GM23338 (cell line): Measurements from ENCODE around the gene SLC9A3. TPM values are rescaled to one million over a fixed set of nuclear protein-coding genes. Genes with fewer than 3 reads are reported as not detected.

Experiments
- ATAC-seq: fragments of 200-7000 bp; cut with Tn5 transposase; 3 replicates; pipeline ENCODE4 v1.9.1; 2020
- DNase-seq: peaks from one replicate; pipeline ENCODE4 v3.0.0-alpha.2; 2015; ENCODE audit warnings: low spot score
- H2AFZ ChIP-seq: fragments of 200-600 bp; sonication (generic); 2 replicates; pipeline ENCODE4 v1.8.0; 2016; ENCODE audit warnings: antibody characterized with exemption, mild to moderate bottlenecking, moderate library complexity
- H3F3A ChIP-seq: fragments of 200-600 bp; sonication (generic); replicated peaks from 2 replicates; pipeline ENCODE4 v1.8.0; 2017; ENCODE audit warnings: antibody characterized with exemption, mixed run types, low read depth
- H3K27ac ChIP-seq: fragments of 200-600 bp; sonication (generic); 2 replicates; pipeline ENCODE4 v1.6.1; 2016; ENCODE audit warnings: low read depth
- H3K27me3 ChIP-seq: fragments of 200-600 bp; sonication (generic); 2 replicates; pipeline ENCODE4 v1.8.0; 2016; ENCODE audit warnings: mild to moderate bottlenecking, mixed run types, moderate library complexity; ENCODE audit not compliant: insufficient read depth
- H3K36me3 ChIP-seq: fragments of 200-600 bp; sonication (generic); 2 replicates; pipeline ENCODE4 v1.8.0; 2016; ENCODE audit warnings: mild to moderate bottlenecking; ENCODE audit not compliant: insufficient read depth
- H3K4me1 ChIP-seq: fragments of 200-600 bp; sonication (generic); 2 replicates; pipeline ENCODE4 v1.8.0; 2016; ENCODE audit warnings: mild to moderate bottlenecking, moderate library complexity; ENCODE audit not compliant: insufficient read depth
- H3K4me2 ChIP-seq: fragments of 200-600 bp; sonication (generic); 2 replicates; pipeline ENCODE4 v1.7.1; 2017; ENCODE audit warnings: mixed run types
- H3K4me3 ChIP-seq: fragments of 200-600 bp; sonication (generic); 2 replicates; pipeline ENCODE4 v1.6.1; 2016; ENCODE audit warnings: mixed run types
- H3K79me2 ChIP-seq: fragments of 200-600 bp; sonication (generic); replicated peaks from 2 replicates; pipeline ENCODE4 v1.8.0; 2017; ENCODE audit warnings: mild to moderate bottlenecking; ENCODE audit not compliant: insufficient read depth
- H3K9me2 ChIP-seq: fragments of 200-600 bp; sonication (generic); 2 replicates; pipeline ENCODE4 v1.8.0; 2017; ENCODE audit not compliant: insufficient read depth
- H4K20me1 ChIP-seq: fragments of 200-600 bp; sonication (generic); replicated peaks from 2 replicates; pipeline ENCODE4 v1.8.0; 2017; ENCODE audit warnings: mild to moderate bottlenecking; ENCODE audit not compliant: insufficient read depth
- H3K27ac Mint-ChIP-seq: 2 replicates; pipeline ENCODE4 v1.8.0; 2020; ENCODE audit warnings: inconsistent platforms, mild to moderate bottlenecking, moderate library complexity, mixed read lengths
- H3K27me3 Mint-ChIP-seq: 3 replicates; pipeline ENCODE4 v1.8.0; 2022; ENCODE audit warnings: low read depth, mild to moderate bottlenecking, moderate library complexity, mixed read lengths, inconsistent platforms; ENCODE audit not compliant: insufficient read depth, poor library complexity
- H3K36me3 Mint-ChIP-seq: 3 replicates; pipeline ENCODE4 v1.8.0; 2021; ENCODE audit warnings: low read depth, mild to moderate bottlenecking, inconsistent platforms, moderate library complexity, mixed read lengths
- H3K4me1 Mint-ChIP-seq: 3 replicates; pipeline ENCODE4 v1.8.0; 2020; ENCODE audit warnings: mild to moderate bottlenecking, inconsistent platforms, mixed read lengths
- H3K4me3 Mint-ChIP-seq: 3 replicates; pipeline ENCODE4 v1.8.0; 2021; ENCODE audit warnings: moderate library complexity, mild to moderate bottlenecking, inconsistent platforms, mixed read lengths
- H3K9me3 Mint-ChIP-seq: 3 replicates; pipeline ENCODE4 v1.8.0; 2020; ENCODE audit warnings: moderate library complexity, mild to moderate bottlenecking, inconsistent platforms, mixed read lengths
- CREB1 ChIP-seq: fragments of 250-450 bp; sonication (Bioruptor Pico); IDR thresholded peaks from 2 replicates; pipeline ENCODE4 v1.5.0; 2020; ENCODE audit warnings: low read depth, mild to moderate bottlenecking, moderate library complexity
- EZH2 ChIP-seq: fragments of 200-600 bp; sonication (generic); IDR thresholded peaks from one replicate; pipeline ENCODE4 v1.8.0; 2017; ENCODE audit warnings: antibody characterized with exemption, mild to moderate bottlenecking, low read depth; ENCODE audit not compliant: unreplicated experiment
- EZH2phosphoT487 ChIP-seq: fragments of 200-600 bp; sonication (generic); IDR thresholded peaks from one replicate; pipeline ENCODE4 v1.8.1; 2018; ENCODE audit warnings: antibody characterized with exemption; ENCODE audit not compliant: unreplicated experiment
- NANOG ChIP-seq: IDR thresholded peaks from 2 replicates; pipeline ENCODE4 v1.6.1; 2016; ENCODE audit warnings: antibody characterized with exemption, borderline replicate concordance
- POLR2AphosphoS5 ChIP-seq: IDR thresholded peaks from 2 replicates; pipeline ENCODE4 v1.6.1; 2016; ENCODE audit warnings: antibody characterized with exemption, low read depth
- STAT1 ChIP-seq: IDR thresholded peaks from one replicate; pipeline ENCODE4 v1.6.1; 2016; ENCODE audit warnings: antibody characterized with exemption; ENCODE audit not compliant: unreplicated experiment
- ZNF114 ChIP-seq: fragments of 250-450 bp; sonication (Bioruptor Pico); IDR thresholded peaks from 2 replicates; pipeline ENCODE4 v1.5.0; 2020; ENCODE audit warnings: mild to moderate bottlenecking, moderate library complexity
- ZNF331 ChIP-seq: fragments of 250-450 bp; sonication (Bioruptor Pico); IDR thresholded peaks from 2 replicates; pipeline ENCODE4 v1.5.0; 2020; ENCODE audit warnings: low read depth, mild to moderate bottlenecking, moderate library complexity
- polyA plus RNA-seq: library from polyadenylated mRNA; unstranded; fragments of >200 nt; fragmentation: Nextera tagmentation; extraction: Ambion mirVana; gene quantifications from 2 replicates; pipeline ENCODE4 v1.2.1, GENCODE V29; 2016
- total RNA-seq: library from RNA; depleted of rRNA; stranded (reverse); fragments of >200 nt; shearing (Covaris generic); gene quantifications from 2 replicates; pipeline ENCODE4 v1.2.3, GENCODE V29; 2014
- TF ChIP-seq, protein P1 (sequence below): IDR thresholded peaks from 2 replicates; pipeline ENCODE4 v1.6.1; 2016; ENCODE audit warnings: antibody characterized with exemption
- TF ChIP-seq, protein P2 (sequence below): IDR thresholded peaks from one replicate; pipeline ENCODE4 v1.6.1; 2018; ENCODE audit warnings: antibody characterized with exemption; ENCODE audit not compliant: unreplicated experiment
- TF ChIP-seq, protein P3 (sequence below), 2 experiments: fragments of 200-600 bp in 1 of 2; sonication (generic) in 1 of 2; conservative IDR thresholded peaks; 2 replicates each; pipeline versions ENCODE4 v1.5.1 to v1.6.1; 2016 to 2017; ENCODE audit warnings: antibody characterized with exemption in 2 of 2, low read depth in 2 of 2, mild to moderate bottlenecking in 2 of 2, moderate library complexity in 1 of 2
- TF ChIP-seq, protein P4 (sequence below): fragments of 250-450 bp; sonication (Bioruptor Pico); IDR thresholded peaks from 2 replicates; pipeline ENCODE4 v1.5.0; 2020; ENCODE audit warnings: mild to moderate bottlenecking, moderate library complexity

Gene SLC9A3
- total and polyA plus RNA-seq, 2 experiments from 2014 or later = 0.39 to 3.1 TPM

DNA sequence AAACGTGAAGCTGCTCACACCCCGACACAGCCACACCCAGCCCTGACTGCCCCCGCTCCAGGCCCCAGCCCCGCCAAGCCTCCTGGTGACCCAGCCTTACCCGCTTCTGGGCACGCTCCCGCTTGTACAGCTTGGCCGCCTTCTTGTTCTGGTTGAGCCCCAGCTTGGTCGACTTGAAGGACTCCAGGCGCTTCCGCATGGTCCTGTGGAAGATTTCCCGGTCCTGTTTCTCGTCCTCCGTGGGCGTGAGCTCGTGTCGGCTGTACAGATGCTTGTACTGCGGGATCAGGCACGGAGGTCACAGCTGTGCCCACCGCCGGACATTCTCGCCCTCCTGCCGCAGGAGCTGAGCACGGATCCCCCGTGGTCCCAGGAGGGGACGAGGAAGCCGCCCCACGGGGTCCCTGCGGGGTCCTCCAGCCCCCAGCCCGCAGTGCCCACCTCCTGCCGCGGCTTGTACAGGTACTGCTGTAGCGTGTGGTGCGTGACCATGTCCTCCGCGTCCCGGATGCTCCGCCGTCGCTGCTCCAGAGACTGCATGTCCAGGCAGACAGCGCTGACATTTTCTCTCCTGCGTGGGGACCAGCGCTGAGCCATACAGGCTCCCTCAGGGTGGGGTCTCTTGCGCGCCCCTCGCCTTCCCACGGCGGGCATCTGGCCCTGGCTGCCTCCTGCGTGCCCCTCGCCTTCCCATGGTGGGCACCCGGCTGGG lies 48.0 kb downstream of the SLC9A3 start (continued):
- TF ChIP-seq NANOG (no peak), EZH2 (no peak), CREB1 (CRISPR knock-in tag) (no peak), POLR2AphosphoS5 (no peak), STAT1 (no peak), EZH2phosphoT487 (no peak)
- TF ChIP-seq, protein P1, sequence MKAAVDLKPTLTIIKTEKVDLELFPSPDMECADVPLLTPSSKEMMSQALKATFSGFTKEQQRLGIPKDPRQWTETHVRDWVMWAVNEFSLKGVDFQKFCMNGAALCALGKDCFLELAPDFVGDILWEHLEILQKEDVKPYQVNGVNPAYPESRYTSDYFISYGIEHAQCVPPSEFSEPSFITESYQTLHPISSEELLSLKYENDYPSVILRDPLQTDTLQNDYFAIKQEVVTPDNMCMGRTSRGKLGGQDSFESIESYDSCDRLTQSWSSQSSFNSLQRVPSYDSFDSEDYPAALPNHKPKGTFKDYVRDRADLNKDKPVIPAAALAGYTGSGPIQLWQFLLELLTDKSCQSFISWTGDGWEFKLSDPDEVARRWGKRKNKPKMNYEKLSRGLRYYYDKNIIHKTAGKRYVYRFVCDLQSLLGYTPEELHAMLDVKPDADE = no peak
- TF ChIP-seq, protein P2, sequence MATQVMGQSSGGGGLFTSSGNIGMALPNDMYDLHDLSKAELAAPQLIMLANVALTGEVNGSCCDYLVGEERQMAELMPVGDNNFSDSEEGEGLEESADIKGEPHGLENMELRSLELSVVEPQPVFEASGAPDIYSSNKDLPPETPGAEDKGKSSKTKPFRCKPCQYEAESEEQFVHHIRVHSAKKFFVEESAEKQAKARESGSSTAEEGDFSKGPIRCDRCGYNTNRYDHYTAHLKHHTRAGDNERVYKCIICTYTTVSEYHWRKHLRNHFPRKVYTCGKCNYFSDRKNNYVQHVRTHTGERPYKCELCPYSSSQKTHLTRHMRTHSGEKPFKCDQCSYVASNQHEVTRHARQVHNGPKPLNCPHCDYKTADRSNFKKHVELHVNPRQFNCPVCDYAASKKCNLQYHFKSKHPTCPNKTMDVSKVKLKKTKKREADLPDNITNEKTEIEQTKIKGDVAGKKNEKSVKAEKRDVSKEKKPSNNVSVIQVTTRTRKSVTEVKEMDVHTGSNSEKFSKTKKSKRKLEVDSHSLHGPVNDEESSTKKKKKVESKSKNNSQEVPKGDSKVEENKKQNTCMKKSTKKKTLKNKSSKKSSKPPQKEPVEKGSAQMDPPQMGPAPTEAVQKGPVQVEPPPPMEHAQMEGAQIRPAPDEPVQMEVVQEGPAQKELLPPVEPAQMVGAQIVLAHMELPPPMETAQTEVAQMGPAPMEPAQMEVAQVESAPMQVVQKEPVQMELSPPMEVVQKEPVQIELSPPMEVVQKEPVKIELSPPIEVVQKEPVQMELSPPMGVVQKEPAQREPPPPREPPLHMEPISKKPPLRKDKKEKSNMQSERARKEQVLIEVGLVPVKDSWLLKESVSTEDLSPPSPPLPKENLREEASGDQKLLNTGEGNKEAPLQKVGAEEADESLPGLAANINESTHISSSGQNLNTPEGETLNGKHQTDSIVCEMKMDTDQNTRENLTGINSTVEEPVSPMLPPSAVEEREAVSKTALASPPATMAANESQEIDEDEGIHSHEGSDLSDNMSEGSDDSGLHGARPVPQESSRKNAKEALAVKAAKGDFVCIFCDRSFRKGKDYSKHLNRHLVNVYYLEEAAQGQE = no peak
- TF ChIP-seq, protein P3, sequence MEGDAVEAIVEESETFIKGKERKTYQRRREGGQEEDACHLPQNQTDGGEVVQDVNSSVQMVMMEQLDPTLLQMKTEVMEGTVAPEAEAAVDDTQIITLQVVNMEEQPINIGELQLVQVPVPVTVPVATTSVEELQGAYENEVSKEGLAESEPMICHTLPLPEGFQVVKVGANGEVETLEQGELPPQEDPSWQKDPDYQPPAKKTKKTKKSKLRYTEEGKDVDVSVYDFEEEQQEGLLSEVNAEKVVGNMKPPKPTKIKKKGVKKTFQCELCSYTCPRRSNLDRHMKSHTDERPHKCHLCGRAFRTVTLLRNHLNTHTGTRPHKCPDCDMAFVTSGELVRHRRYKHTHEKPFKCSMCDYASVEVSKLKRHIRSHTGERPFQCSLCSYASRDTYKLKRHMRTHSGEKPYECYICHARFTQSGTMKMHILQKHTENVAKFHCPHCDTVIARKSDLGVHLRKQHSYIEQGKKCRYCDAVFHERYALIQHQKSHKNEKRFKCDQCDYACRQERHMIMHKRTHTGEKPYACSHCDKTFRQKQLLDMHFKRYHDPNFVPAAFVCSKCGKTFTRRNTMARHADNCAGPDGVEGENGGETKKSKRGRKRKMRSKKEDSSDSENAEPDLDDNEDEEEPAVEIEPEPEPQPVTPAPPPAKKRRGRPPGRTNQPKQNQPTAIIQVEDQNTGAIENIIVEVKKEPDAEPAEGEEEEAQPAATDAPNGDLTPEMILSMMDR (conservative IDR thresholded peaks at IDR 0.05; ENCODE audit: low read depth in 2 of 2) = no peak

DNA sequence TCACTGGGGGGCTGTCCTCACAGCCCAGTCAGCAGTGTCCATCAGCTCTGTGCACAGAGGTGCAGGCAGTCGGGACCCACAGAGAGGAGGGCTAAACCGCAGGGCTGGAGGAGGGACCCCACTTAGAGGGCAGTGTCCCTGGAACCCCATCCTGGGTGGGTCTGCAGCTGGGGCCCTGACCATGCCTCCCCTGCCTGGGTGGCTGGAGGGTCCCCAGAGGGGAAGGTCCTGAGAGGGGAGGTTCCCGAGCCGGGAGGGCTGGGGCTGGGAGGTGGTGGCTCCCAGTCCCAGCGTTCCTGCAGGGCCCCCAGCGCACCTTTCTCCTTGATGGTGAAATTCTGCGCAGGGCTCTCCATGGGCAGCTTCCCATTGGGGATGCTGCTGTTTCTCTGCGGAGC lies 48.5 kb downstream of the SLC9A3 start:
- DNase-seq = no peak
- Histone ChIP-seq H3K27ac (no peak overlapping the region), H3K4me2 (no peak overlapping the region; the same call in 1 of the 2 replicates), H3K36me3 (no peaks in the 10 kb centered on the region), H4K20me1 (peaks cover 4% of the 10 kb centered on the region; the same call in 1 of the 2 replicates), H3F3A (no peaks in the 10 kb centered on the region), H3K9me2 (no peaks in the 10 kb centered on the region), H3K4me1 (no peaks in the 10 kb centered on the region), H2AFZ (no peak overlapping the region), H3K79me2 (no peaks in the 10 kb centered on the region), H3K27me3 (peaks cover 34% of the 10 kb centered on the region), H3K4me3 (no peak overlapping the region; the same call in 1 of the 2 replicates)
- H3K27me3 Mint-ChIP-seq = peaks cover 35% of the 10 kb centered on the region
- no peaks in the 10 kb centered on the region for H3K9me3 Mint-ChIP-seq
- H3K27ac Mint-ChIP-seq = no peak overlapping the region
- H3K4me3 Mint-ChIP-seq = peak overlapping the region; percentile 38; the same call in 1 of the 3 replicates
- ATAC-seq = no peak
- peaks cover 8% of the 10 kb centered on the region; the same call in 2 of the 3 replicates for H3K4me1 Mint-ChIP-seq
- no peaks in the 10 kb centered on the region for H3K36me3 Mint-ChIP-seq
- TF ChIP-seq CREB1 (CRISPR knock-in tag) (no peak), EZH2 (no peak), ZNF114 (no peak), ZNF331 (CRISPR knock-in tag) (no peak), EZH2phosphoT487 (no peak), STAT1 (no peak)
- TF ChIP-seq, protein P4, sequence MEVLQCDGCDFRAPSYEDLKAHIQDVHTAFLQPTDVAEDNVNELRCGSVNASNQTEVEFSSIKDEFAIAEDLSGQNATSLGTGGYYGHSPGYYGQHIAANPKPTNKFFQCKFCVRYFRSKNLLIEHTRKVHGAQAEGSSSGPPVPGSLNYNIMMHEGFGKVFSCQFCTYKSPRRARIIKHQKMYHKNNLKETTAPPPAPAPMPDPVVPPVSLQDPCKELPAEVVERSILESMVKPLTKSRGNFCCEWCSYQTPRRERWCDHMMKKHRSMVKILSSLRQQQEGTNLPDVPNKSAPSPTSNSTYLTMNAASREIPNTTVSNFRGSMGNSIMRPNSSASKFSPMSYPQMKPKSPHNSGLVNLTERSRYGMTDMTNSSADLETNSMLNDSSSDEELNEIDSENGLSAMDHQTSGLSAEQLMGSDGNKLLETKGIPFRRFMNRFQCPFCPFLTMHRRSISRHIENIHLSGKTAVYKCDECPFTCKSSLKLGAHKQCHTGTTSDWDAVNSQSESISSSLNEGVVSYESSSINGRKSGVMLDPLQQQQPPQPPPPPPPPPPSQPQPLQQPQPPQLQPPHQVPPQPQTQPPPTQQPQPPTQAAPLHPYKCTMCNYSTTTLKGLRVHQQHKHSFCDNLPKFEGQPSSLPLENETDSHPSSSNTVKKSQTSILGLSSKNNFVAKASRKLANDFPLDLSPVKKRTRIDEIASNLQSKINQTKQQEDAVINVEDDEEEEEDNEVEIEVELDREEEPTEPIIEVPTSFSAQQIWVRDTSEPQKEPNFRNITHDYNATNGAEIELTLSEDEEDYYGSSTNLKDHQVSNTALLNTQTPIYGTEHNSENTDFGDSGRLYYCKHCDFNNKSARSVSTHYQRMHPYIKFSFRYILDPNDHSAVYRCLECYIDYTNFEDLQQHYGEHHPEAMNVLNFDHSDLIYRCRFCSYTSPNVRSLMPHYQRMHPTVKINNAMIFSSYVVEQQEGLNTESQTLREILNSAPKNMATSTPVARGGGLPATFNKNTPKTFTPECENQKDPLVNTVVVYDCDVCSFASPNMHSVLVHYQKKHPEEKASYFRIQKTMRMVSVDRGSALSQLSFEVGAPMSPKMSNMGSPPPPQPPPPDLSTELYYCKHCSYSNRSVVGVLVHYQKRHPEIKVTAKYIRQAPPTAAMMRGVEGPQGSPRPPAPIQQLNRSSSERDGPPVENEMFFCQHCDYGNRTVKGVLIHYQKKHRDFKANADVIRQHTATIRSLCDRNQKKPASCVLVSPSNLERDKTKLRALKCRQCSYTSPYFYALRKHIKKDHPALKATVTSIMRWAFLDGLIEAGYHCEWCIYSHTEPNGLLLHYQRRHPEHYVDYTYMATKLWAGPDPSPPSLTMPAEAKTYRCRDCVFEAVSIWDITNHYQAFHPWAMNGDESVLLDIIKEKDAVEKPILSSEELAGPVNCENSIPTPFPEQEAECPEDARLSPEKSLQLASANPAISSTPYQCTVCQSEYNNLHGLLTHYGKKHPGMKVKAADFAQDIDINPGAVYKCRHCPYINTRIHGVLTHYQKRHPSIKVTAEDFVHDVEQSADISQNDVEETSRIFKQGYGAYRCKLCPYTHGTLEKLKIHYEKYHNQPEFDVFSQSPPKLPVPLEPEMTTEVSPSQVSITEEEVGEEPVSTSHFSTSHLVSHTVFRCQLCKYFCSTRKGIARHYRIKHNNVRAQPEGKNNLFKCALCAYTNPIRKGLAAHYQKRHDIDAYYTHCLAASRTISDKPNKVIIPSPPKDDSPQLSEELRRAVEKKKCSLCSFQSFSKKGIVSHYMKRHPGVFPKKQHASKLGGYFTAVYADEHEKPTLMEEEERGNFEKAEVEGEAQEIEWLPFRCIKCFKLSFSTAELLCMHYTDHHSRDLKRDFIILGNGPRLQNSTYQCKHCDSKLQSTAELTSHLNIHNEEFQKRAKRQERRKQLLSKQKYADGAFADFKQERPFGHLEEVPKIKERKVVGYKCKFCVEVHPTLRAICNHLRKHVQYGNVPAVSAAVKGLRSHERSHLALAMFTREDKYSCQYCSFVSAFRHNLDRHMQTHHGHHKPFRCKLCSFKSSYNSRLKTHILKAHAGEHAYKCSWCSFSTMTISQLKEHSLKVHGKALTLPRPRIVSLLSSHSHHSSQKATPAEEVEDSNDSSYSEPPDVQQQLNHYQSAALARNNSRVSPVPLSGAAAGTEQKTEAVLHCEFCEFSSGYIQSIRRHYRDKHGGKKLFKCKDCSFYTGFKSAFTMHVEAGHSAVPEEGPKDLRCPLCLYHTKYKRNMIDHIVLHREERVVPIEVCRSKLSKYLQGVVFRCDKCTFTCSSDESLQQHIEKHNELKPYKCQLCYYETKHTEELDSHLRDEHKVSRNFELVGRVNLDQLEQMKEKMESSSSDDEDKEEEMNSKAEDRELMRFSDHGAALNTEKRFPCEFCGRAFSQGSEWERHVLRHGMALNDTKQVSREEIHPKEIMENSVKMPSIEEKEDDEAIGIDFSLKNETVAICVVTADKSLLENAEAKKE (CRISPR knock-in tag) = no peak
